Cardiac fibroblast (primary cell): ENCODE measurements around the gene AGMO.

Source experiments
- DNase-seq, 2 donors: peaks; one replicate each; pipeline versions ENCODE4 v3.0.0 to v3.0.0-alpha.2; 2010; ENCODE audit warnings: low read depth in 2 of 2
- H3K4me3 ChIP-seq, 2 donors: replicated peaks in 1 of 2; 1 replicate in 1 of 2; 2 replicates in 1 of 2; pipeline ENCODE4 v1.5.1; 2011; ENCODE audit warnings: low read depth in 2 of 2, low read length in 2 of 2, mild to moderate bottlenecking in 2 of 2, moderate library complexity in 1 of 2
- TF ChIP-seq, protein P1 (sequence below): IDR thresholded peaks from one replicate; pipeline ENCODE4 v1.5.1; 2011; ENCODE audit warnings: low read depth, mild to moderate bottlenecking, low read length, inconsistent platforms

Gene AGMO

GRCh38 chr7:15225981-15226380 is 335.8 kb downstream of the AGMO start:
- DNase-seq, result no peak
- no peak overlapping the region for H3K4me3 ChIP-seq
- TF ChIP-seq, protein P1, sequence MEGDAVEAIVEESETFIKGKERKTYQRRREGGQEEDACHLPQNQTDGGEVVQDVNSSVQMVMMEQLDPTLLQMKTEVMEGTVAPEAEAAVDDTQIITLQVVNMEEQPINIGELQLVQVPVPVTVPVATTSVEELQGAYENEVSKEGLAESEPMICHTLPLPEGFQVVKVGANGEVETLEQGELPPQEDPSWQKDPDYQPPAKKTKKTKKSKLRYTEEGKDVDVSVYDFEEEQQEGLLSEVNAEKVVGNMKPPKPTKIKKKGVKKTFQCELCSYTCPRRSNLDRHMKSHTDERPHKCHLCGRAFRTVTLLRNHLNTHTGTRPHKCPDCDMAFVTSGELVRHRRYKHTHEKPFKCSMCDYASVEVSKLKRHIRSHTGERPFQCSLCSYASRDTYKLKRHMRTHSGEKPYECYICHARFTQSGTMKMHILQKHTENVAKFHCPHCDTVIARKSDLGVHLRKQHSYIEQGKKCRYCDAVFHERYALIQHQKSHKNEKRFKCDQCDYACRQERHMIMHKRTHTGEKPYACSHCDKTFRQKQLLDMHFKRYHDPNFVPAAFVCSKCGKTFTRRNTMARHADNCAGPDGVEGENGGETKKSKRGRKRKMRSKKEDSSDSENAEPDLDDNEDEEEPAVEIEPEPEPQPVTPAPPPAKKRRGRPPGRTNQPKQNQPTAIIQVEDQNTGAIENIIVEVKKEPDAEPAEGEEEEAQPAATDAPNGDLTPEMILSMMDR, result no peak

DNA sequence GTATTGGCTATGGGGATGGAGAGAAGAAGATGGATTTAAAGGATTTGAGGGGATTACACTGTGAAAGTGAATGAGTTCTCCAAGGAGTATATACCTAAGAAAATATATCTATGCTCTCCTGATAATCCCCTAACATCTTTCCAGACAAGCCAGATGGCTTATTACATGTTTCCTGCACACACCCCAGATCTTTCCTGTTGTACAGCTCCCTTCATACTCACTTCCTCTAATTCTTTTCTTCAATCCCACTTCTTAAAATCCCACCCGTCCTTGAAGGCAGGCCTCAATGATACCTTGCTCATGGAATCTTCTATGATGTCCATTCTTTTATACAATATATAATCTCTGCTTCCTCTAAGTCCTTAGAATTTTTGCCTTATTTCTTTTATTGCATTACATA is 342.1 kb downstream of the AGMO start:
- DNase-seq, result no peak
- TF ChIP-seq, protein P1, result no peak
- H3K4me3 ChIP-seq, result no peak overlapping the region

- TF ChIP-seq, protein P1, result no peak
- no peak for DNase-seq
- no peak overlapping the region for H3K4me3 ChIP-seq
Measured at GRCh38 chr7:15218261-15218660, 343.6 kb downstream of the AGMO start.

GRCh38 chr7:15215616-15216015 is 346.2 kb downstream of the AGMO start:
- TF ChIP-seq, protein P1, result no peak
- no peak for DNase-seq
- no peak overlapping the region for H3K4me3 ChIP-seq

DNA sequence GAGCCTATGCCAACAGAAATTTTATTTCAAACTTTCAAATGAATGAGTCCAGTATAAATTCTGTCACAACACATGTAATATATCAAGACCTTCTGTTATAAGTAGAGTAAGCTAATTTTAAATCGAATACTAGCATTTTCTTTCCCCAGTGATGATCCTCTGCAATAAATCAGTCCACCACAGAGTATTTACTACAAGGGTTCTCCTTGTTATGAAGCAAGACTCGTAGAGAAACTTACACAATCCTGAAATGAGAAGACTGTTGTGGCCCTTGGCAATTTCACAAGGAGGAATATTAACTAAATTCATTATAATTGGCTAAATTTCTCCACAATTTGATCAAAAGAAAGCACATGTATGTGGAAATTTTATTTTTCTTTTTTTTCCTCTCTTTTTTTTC is 346.8 kb downstream of the AGMO start:
- TF ChIP-seq, protein P1, result no peak

DNA sequence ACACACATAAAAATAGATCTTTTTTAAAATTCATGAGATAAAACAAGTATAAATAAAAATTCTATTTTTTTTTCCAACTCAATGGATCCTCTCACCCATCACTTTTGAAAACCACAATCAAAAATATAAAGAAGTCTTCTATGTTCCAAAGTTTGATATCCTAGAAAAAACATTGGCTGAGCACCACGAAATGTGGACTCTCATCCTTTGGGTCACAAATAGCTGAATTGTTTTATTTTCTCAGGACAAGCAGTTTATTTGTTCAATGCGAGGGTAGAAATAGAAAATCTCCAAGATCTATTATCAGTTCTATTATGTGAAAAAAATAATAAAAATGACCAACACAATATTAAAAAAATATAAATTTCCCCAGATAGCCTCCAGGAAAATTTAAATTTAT is 348.7 kb downstream of the AGMO start:
- no peak overlapping the region for H3K4me3 ChIP-seq
- no peak for DNase-seq
- TF ChIP-seq, protein P1, result no peak

More for the DNA sequence above, 346.8 kb downstream of the AGMO start:
- H3K4me3 ChIP-seq, result no peak overlapping the region
- no peak for DNase-seq

GRCh38 chr7:15209429-15209828 is 352.4 kb downstream of the AGMO start:
- H3K4me3 ChIP-seq, result no peak overlapping the region
- TF ChIP-seq, protein P1, result no peak
- no peak for DNase-seq
